RWPE2 (cell line): ENCODE results near the gene SLC25A47.

Source experiments
- ATAC-seq: fragments of 200-7000 bp; cut with Tn5 transposase; 3 replicates; pipeline ENCODE4 v1.9.1; 2021; ENCODE audit warnings: low read depth
- DNase-seq: peaks from one replicate; pipeline ENCODE4 v3.0.0-alpha.2; 2020; ENCODE audit warnings: low spot score
- H3K27ac ChIP-seq: fragments of 450-650 bp; 2 replicates; pipeline ENCODE4 v1.5.1; 2017; ENCODE audit warnings: mild to moderate bottlenecking; ENCODE audit not compliant: poor library complexity, severe bottlenecking
- H3K27me3 ChIP-seq: fragments of 250-450 bp; sonication (Bioruptor Pico); 2 replicates; pipeline ENCODE4 v1.5.1; 2021; ENCODE audit warnings: mild to moderate bottlenecking, moderate library complexity; ENCODE audit not compliant: insufficient read depth, poor library complexity, severe bottlenecking
- H3K36me3 ChIP-seq: fragments of 250-450 bp; sonication (Bioruptor Pico); 2 replicates; pipeline ENCODE4 v1.5.1; 2020; ENCODE audit warnings: low read depth, mild to moderate bottlenecking, moderate library complexity
- H3K4me1 ChIP-seq: fragments of 250-450 bp; sonication (Bioruptor Pico); 2 replicates; pipeline ENCODE4 v1.5.1; 2021; ENCODE audit warnings: mild to moderate bottlenecking, moderate library complexity; ENCODE audit not compliant: insufficient read depth, poor library complexity, severe bottlenecking
- H3K4me3 ChIP-seq: fragments of 250-450 bp; sonication (Bioruptor Pico); 2 replicates; pipeline ENCODE4 v1.5.1; 2021; ENCODE audit warnings: mild to moderate bottlenecking, moderate library complexity; ENCODE audit not compliant: severe bottlenecking
- H3K9me3 ChIP-seq: fragments of 250-450 bp; sonication (Bioruptor Pico); 2 replicates; pipeline ENCODE4 v1.5.1; 2021; ENCODE audit warnings: mild to moderate bottlenecking, moderate library complexity; ENCODE audit not compliant: severe bottlenecking
- CTCF ChIP-seq: fragments of 450-650 bp; IDR thresholded peaks from one replicate; pipeline ENCODE4 v1.5.1; 2017; ENCODE audit warnings: mild to moderate bottlenecking, moderate library complexity; ENCODE audit not compliant: poor library complexity, severe bottlenecking

SLC25A47 gene

GRCh38 chr14:100317389-100317788, 5.8 kb upstream of the SLC25A47 start:
- no peaks in the 10 kb centered on the region for H3K27me3 ChIP-seq
- TF ChIP-seq CTCF, result no peak
- no peaks in the 10 kb centered on the region for H3K36me3 ChIP-seq
- ATAC-seq (no peak), DNase-seq (no peak)
- no peak overlapping the region for H3K4me3 ChIP-seq
- no peaks in the 10 kb centered on the region for H3K9me3 ChIP-seq
- no peak overlapping the region for H3K27ac ChIP-seq
- H3K4me1 ChIP-seq, result peaks cover 4% of the 10 kb centered on the region

GRCh38 chr14:100317912-100318808, 5.0 kb upstream of the SLC25A47 start:
- TF ChIP-seq CTCF, result peak; percentile 67
- peaks cover 4% of the 10 kb centered on the region for H3K4me1 ChIP-seq
- no peak overlapping the region for H3K27ac ChIP-seq
- H3K4me3 ChIP-seq, result no peak overlapping the region
- ATAC-seq, result peak; percentile 33; the same call in 2 of the 3 replicates
- H3K9me3 ChIP-seq, result no peaks in the 10 kb centered on the region
- H3K27me3 ChIP-seq, result no peaks in the 10 kb centered on the region
- H3K36me3 ChIP-seq, result no peaks in the 10 kb centered on the region
- no peak for DNase-seq

- TF ChIP-seq CTCF, result no peak
- no peaks in the 10 kb centered on the region for H3K36me3 ChIP-seq
- H3K27ac ChIP-seq, result no peak overlapping the region
- no peak for DNase-seq
- H3K4me3 ChIP-seq, result no peak overlapping the region
- peak; percentile 31; the same call in 2 of the 3 replicates for ATAC-seq
- peaks cover 4% of the 10 kb centered on the region for H3K4me1 ChIP-seq
- no peaks in the 10 kb centered on the region for H3K9me3 ChIP-seq
- H3K27me3 ChIP-seq, result no peaks in the 10 kb centered on the region
These were observed 2.8 kb upstream of the SLC25A47 start for GRCh38 chr14:100320157-100320856.

- Histone ChIP-seq H3K27me3 (no peaks in the 10 kb centered on the region), H3K4me3 (no peak overlapping the region), H3K9me3 (no peaks in the 10 kb centered on the region), H3K27ac (no peak overlapping the region), H3K4me1 (peaks cover 4% of the 10 kb centered on the region), H3K36me3 (no peaks in the 10 kb centered on the region)
- ATAC-seq (no peak), DNase-seq (no peak)
- no peak for TF ChIP-seq CTCF
These were observed 1.5 kb upstream of the SLC25A47 start for GRCh38 chr14:100321473-100322137.
